Body of pancreas (tissue), 4 donors: ENCODE measurements around the gene COL6A1. TPM values are rescaled to one million over a fixed set of nuclear protein-coding genes. Genes with fewer than 3 reads are reported as not detected.

ENCODE experiments used
- ATAC-seq: fragments of 150-250 bp; one replicate; pipeline ENCODE4 v1.9.1; 2016
- DNase-seq, 4 donors: peaks; one replicate each; pipeline ENCODE4 v3.0.0-alpha.2; 2019
- H3K27ac ChIP-seq, 4 donors: fragments of 200-600 bp; sonication (generic); 1 replicate in 3 of 4; 2 replicates in 1 of 4; pipeline versions ENCODE4 v1.5.1 to v1.6.1; 2016 to 2019; ENCODE audit warnings: mild to moderate bottlenecking in 1 of 4, mixed read lengths in 1 of 4, moderate library complexity in 1 of 4
- H3K27me3 ChIP-seq, 2 donors: fragments of 200-600 bp; sonication (generic); one replicate each; pipeline ENCODE4 v1.6.0; 2016; ENCODE audit warnings: mild to moderate bottlenecking in 1 of 2
- H3K36me3 ChIP-seq, 2 donors: fragments of 200-600 bp; sonication (generic); replicated peaks in 1 of 2; 2 replicates each; pipeline ENCODE4 v1.5.1; 2016; ENCODE audit warnings: low read depth in 2 of 2; ENCODE audit not compliant: insufficient read depth in 1 of 2
- H3K4me1 ChIP-seq: fragments of 200-600 bp; sonication (generic); one replicate; pipeline ENCODE4 v1.6.0; 2016
- H3K4me3 ChIP-seq, 2 donors: fragments of 200-600 bp; sonication (generic); 1 replicate in 1 of 2; 2 replicates in 1 of 2; pipeline ENCODE4 v1.5.1; 2016 to 2019
- H3K9me3 ChIP-seq, 3 donors: fragments of 200-600 bp; sonication (generic); 1 replicate in 2 of 3; 2 replicates in 1 of 3; pipeline ENCODE4 v1.5.1; 2016
- POLR2A ChIP-seq, 3 donors: fragments of 450-650 bp; IDR thresholded peaks; one replicate each; pipeline ENCODE4 v1.6.1; 2016; ENCODE audit warnings: antibody characterized with exemption in 3 of 3, mild to moderate bottlenecking in 2 of 3
- WGBS, 2 donors: methylation state at CpG; one replicate each; pipeline ENCODE4 v1.1.5; 2017; 5-methylcytosine and 5-hydroxymethylcytosine counted together
- intact Hi-C: fragments of 100-400 bp; cut with DNase I; formaldehyde crosslinking; loops from one replicate; pipeline ENCODE4 v1.15.1; 2023
- total RNA-seq, 2 donors: library from RNA; depleted of rRNA; stranded (reverse); fragments of >200 nt; gene quantifications; one replicate each; pipeline ENCODE4 v1.1.0, GENCODE V29; 2016
- TF ChIP-seq, protein P1 (sequence below), 7 experiments: fragments of 450-650 bp in 4 of 7; fragments of 200-600 bp in 3 of 7; sonication (generic) in 3 of 7; IDR thresholded peaks; one replicate each; pipeline ENCODE4 v1.5.1; 2016 to 2019; ENCODE audit warnings: antibody characterized with exemption in 7 of 7

Gene COL6A1
- total RNA-seq, 2 donors from 2014 or later, result 112 to 314 TPM

DNA sequence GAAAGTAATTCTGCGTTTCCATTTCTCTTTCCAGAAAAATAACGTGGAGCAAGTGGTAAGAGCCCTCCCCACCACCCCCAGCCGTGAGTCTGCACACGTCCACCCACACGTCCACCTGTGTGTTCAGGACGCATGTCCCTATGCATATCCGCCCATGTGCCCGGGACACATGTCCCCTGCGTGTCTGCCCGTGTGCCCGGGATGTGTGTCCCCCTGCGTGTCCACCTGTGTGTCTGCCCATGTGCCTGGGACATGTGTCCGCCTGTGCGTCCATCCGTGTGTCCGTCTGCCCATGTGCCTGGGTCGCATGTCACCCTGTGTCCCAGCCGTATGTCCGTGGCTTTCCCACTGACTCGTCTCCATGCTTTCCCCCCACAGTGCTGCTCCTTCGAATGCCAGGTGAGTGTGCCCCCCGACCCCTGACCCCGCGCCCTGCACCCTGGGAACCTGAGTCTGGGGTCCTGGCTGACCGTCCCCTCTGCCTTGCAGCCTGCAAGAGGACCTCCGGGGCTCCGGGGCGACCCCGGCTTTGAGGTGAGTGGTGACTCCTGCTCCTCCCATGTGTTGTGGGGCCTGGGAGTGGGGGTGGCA lies 5.6 kb downstream of the COL6A1 start:
- TF ChIP-seq, protein P1, sequence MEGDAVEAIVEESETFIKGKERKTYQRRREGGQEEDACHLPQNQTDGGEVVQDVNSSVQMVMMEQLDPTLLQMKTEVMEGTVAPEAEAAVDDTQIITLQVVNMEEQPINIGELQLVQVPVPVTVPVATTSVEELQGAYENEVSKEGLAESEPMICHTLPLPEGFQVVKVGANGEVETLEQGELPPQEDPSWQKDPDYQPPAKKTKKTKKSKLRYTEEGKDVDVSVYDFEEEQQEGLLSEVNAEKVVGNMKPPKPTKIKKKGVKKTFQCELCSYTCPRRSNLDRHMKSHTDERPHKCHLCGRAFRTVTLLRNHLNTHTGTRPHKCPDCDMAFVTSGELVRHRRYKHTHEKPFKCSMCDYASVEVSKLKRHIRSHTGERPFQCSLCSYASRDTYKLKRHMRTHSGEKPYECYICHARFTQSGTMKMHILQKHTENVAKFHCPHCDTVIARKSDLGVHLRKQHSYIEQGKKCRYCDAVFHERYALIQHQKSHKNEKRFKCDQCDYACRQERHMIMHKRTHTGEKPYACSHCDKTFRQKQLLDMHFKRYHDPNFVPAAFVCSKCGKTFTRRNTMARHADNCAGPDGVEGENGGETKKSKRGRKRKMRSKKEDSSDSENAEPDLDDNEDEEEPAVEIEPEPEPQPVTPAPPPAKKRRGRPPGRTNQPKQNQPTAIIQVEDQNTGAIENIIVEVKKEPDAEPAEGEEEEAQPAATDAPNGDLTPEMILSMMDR (IDR thresholded peaks at IDR 0.05), result no peak
- H3K27ac ChIP-seq, result no peak overlapping the region
- peaks cover 10% of the 10 kb centered on the region for H3K4me1 ChIP-seq

DNA sequence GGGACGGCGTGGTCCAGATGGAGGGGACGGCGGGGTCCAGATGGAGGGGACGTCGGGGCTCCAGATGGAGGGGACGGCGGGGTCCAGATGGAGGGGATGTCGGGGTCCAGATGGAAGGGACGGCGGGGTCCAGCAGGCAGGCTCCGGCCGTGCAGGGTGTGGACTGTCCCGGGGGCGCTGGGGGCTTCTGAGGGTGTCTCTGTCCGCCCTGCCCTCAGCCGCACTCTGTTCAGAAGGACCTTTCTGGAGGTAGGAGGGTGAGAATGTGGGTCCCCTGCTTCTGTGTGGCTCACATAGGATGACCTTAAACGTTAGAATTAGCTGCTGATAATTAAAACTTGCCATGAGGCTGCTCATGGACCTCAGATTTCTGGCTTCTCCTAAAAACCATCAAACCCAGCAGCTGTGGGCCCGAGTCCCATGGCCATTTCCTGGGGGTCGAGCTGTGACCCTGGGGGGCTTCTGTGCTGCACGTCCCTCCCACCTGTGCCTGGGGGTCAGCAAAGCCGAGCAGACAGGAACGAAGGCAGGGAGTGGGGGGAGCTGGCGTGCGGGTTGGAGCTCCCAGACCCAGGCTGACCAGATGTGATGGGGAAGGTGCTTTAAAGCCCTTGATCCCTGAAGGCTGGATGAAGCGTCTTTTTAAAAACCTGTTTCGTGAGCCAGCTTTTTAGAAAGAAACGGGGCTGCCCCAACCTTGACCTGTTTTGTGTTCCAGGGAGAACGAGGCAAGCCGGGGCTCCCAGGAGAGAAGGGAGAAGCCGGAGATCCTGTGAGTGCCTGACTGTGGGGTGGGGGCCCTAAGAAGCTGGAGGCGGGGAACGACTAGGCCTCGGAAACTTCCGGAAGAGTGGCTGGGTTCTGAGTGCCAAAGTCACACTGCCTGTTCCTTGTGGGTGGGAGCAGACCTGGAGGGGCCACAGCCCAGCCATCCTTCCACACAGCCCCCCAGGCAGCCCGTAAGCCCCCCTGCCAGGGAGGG lies 7.1 kb downstream of the COL6A1 start:
- Histone ChIP-seq H3K36me3 (no peaks in the 10 kb centered on the region), H3K27me3 (no peaks in the 10 kb centered on the region), H3K27ac (no peak overlapping the region), H3K4me3 (no peak overlapping the region), H3K4me1 (no peaks in the 10 kb centered on the region), H3K9me3 (no peaks in the 10 kb centered on the region)
- TF ChIP-seq, protein P1 (IDR thresholded peaks at IDR 0.05), result no peak
- no peak for TF ChIP-seq POLR2A (IDR thresholded peaks at IDR 0.05)
- ATAC-seq, result no peak
- WGBS, 2 donors, result 77 to 84% methylated on average over 26 to 29 of the region's 36 CpGs
- peak in 2 of 4 donors; percentile 7 to 9 for DNase-seq
- intact Hi-C loops, result no loop called here

More for the DNA sequence above, 5.6 kb downstream of the COL6A1 start:
- Histone ChIP-seq H3K27me3 (no peaks in the 10 kb centered on the region), H3K36me3 (no peaks in the 10 kb centered on the region), H3K4me3 (no peak overlapping the region), H3K9me3 (no peaks in the 10 kb centered on the region)
- intact Hi-C loops, result no loop called here
- ATAC-seq (no peak), DNase-seq (peak in 2 of 4 donors; percentile 10)
- 86 to 87% methylated on average over 23 to 27 of the region's 29 CpGs for WGBS, 2 donors

DNA sequence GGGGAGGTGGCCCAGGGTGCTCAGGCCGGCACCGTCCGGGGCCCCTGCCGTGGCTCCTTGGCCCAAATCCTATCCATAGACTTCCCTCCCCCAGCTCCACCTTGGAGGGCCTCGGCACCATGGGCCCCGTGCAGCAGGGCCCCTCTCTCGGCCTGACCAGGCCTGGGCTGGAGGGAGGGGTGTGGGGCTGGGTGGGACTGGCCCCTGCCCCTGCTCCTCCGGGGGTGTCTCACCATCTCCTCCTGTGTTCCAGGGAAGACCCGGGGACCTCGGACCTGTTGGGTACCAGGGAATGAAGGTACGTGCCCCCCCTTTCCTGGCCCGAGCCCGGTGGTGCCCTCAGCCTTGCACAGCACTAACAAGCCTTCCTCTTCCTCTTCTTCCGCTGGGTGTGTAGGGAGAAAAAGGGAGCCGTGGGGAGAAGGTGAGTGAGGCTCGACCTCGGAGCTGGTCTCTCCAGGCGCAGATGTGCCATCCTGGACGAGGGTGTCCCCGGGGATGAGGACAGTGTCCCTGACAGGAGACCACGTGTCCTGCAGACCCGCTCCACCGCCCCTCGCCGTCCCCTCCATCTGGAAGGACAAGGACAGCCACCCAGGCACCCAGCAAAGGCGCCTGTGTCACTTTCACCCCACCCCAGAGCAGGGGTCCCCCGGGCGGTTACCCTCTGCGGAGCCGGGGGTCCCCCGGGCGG lies 7.9 kb downstream of the COL6A1 start:
- H3K27ac ChIP-seq, result no peak overlapping the region
- H3K36me3 ChIP-seq, result no peaks in the 10 kb centered on the region
- WGBS, 2 donors, result 89 to 91% methylated on average over 19 to 27 of the region's 32 CpGs
- H3K4me3 ChIP-seq, result no peak overlapping the region
- H3K4me1 ChIP-seq, result no peaks in the 10 kb centered on the region
- DNase-seq (peak in 1 of 4 donors; percentile 11), ATAC-seq (no peak)
- intact Hi-C loops, result no loop called here
- H3K27me3 ChIP-seq, result no peaks in the 10 kb centered on the region
- H3K9me3 ChIP-seq, result no peaks in the 10 kb centered on the region
- TF ChIP-seq POLR2A (IDR thresholded peaks at IDR 0.05), result no peak
- TF ChIP-seq, protein P1 (IDR thresholded peaks at IDR 0.05), result no peak

DNA sequence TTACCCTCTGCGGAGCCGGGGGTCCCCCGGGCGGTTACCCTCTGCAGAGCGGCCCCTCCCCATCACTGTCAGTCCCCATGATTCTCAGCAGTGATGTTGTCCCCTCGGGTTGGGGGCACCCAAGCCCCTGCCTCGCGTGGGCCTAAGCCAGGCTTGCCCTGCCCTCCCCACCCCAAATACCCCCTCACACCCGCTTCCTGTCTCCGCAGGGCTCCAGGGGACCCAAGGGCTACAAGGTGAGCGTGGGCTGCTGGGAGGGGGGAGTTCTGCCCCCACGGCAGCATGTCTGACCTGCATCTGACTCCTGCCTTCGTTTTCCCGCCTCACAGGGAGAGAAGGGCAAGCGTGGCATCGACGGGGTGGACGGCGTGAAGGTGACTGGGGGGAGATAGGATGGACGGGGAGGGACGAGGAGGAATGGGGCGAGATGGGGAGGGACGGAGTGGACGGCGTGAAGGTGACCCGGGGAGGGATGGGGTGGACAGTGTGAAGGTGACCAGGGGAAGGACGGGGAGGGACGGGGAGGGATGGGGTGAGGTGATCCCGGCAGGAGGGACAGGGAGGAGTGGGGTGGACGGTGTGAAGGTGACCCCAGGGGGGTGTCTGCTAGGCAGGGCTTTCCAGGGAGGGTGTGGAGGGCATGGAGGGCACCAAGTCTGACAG lies 8.6 kb downstream of the COL6A1 start:
- H3K27me3 ChIP-seq, result no peaks in the 10 kb centered on the region
- ATAC-seq (no peak), DNase-seq (peak in 2 of 4 donors; percentile 1 to 6)
- 84 to 87% methylated on average over 20 to 23 of the region's 30 CpGs for WGBS, 2 donors
- H3K4me1 ChIP-seq, result no peaks in the 10 kb centered on the region
- no peak overlapping the region for H3K27ac ChIP-seq
- H3K36me3 ChIP-seq, result no peaks in the 10 kb centered on the region
- no peak overlapping the region for H3K4me3 ChIP-seq
- H3K9me3 ChIP-seq, result no peaks in the 10 kb centered on the region
- intact Hi-C loops, result no loop called here
- TF ChIP-seq POLR2A (IDR thresholded peaks at IDR 0.05), result no peak
- TF ChIP-seq, protein P1 (IDR thresholded peaks at IDR 0.05), result no peak
